ENCODE measurements around the gene PLXND1.

Gene PLXND1

DNA sequence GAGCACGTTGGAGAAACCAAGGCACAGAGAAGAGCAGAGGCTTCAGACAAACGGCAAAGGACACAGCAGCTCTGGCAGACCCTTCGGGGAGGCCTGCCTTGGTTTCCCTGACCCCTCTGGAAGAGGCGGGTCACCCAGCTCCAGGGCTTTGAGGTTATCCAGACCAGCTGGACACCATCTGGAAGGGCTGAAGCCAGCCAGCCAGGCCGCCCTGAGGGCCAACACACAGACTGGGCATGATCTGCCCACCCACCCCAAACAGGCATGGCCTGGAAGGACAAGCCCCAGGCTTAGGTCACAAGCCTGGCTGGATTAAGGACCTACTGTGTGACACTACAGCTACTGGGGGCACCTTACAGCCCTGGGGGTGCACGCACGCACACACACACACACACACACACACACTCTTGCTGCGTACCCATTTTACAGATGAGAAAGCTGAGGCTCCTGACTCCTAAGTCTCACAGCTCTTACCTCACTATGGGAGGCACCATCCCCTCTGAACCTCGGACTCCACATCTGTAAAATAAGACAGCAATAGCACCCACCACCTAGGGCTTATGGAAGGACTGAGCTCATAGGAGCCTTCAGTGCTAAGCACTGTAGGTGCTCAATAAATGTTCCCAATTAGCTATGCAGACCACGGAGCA is 10.8 kb downstream of the PLXND1 start:
- no peak overlapping the region for H3K4me3 ChIP-seq (ENCODE audit: low read depth, low read length)
- no peak for DNase-seq (ENCODE audit: low read depth)
- TF ChIP-seq, protein P1, sequence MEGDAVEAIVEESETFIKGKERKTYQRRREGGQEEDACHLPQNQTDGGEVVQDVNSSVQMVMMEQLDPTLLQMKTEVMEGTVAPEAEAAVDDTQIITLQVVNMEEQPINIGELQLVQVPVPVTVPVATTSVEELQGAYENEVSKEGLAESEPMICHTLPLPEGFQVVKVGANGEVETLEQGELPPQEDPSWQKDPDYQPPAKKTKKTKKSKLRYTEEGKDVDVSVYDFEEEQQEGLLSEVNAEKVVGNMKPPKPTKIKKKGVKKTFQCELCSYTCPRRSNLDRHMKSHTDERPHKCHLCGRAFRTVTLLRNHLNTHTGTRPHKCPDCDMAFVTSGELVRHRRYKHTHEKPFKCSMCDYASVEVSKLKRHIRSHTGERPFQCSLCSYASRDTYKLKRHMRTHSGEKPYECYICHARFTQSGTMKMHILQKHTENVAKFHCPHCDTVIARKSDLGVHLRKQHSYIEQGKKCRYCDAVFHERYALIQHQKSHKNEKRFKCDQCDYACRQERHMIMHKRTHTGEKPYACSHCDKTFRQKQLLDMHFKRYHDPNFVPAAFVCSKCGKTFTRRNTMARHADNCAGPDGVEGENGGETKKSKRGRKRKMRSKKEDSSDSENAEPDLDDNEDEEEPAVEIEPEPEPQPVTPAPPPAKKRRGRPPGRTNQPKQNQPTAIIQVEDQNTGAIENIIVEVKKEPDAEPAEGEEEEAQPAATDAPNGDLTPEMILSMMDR (IDR thresholded peaks at IDR 0.05; ENCODE audit: insufficient read depth, low read depth, low read length, missing control alignments) = no peak

DNA sequence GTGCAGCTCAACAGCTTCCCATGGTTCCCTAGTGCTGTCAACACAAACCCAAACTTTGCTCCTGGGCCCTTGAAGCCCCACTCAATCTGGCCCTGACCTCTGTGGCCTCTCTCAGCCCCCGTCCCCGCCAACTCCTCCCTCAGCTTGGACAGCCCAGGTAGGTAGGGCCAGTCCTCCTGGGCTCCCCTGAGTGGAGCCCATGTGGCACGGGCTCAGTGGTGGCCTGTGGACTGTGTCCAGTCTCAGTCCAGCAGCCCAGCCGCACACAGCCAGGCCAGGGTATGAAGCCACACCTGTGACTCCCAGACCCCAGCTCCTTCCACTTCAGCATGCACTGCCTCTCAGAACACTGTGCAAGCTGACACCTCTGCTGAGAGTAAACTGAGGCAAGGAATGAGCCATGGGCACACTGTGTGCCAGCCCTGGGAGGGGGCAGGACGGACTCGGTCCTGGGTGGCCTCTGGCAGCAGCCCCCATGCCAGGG is 11.5 kb downstream of the PLXND1 start:
- no peak for DNase-seq (ENCODE audit: low read depth)

GRCh38 chr3:129594409-129594808 is 12.1 kb downstream of the PLXND1 start:
- no peak overlapping the region for H3K4me3 ChIP-seq (ENCODE audit: low read depth, low read length)
- TF ChIP-seq, protein P1 (IDR thresholded peaks at IDR 0.05; ENCODE audit: insufficient read depth, low read depth, low read length, missing control alignments) = no peak
- no peak for DNase-seq (ENCODE audit: low read depth)

More for the DNA sequence above, 11.5 kb downstream of the PLXND1 start:
- TF ChIP-seq, protein P1 (IDR thresholded peaks at IDR 0.05; ENCODE audit: insufficient read depth, low read depth, low read length, missing control alignments) = no peak
- H3K4me3 ChIP-seq (ENCODE audit: low read depth, low read length) = no peak overlapping the region

DNA sequence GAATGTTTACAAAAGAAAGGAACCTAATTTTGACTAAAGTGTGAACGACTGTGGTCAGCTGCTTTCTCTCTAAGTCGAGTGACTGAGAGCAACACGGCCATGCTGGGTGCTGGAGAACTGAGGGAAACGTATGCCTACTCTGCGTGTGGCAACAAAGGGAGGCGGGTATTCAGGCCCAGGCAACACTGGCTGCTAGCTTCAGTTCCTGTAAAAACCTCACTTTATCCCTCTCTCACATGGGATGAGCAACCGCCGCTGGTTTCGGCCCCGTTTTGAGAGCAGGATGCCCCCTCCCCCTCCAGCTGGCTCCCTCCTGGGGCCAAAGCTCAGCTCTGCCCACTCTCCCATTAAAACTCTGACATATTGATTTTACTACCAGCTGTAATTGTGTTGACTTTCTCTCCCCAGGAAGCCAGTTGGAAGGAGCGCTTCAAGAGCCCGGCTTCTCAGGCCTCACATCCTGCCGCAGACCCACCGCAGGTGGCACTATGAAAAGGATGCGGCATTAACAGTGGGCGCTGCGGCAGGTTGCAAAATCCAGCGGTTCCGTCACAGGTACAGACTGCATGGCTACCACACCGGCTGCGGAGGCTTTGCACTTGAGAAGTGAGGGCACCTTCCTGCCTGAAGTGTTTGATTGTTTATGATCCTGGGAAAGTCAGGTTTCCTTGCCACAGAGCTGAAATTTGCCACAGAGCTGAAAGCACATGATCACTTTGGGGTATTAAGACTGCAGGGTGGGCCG is 12.7 kb downstream of the PLXND1 start:
- TF ChIP-seq, protein P1 (IDR thresholded peaks at IDR 0.05; ENCODE audit: insufficient read depth, low read depth, low read length, missing control alignments) = no peak
- H3K4me3 ChIP-seq (ENCODE audit: low read depth, low read length) = no peak overlapping the region
- no peak for DNase-seq (ENCODE audit: low read depth)

GRCh38 chr3:129593230-129593594 is 13.3 kb downstream of the PLXND1 start:
- H3K4me3 ChIP-seq (ENCODE audit: low read depth, low read length) = no peak overlapping the region
- TF ChIP-seq, protein P1 (IDR thresholded peaks at IDR 0.05; ENCODE audit: insufficient read depth, low read depth, low read length, missing control alignments) = peak; percentile 2
- DNase-seq (ENCODE audit: low read depth) = no peak

DNA sequence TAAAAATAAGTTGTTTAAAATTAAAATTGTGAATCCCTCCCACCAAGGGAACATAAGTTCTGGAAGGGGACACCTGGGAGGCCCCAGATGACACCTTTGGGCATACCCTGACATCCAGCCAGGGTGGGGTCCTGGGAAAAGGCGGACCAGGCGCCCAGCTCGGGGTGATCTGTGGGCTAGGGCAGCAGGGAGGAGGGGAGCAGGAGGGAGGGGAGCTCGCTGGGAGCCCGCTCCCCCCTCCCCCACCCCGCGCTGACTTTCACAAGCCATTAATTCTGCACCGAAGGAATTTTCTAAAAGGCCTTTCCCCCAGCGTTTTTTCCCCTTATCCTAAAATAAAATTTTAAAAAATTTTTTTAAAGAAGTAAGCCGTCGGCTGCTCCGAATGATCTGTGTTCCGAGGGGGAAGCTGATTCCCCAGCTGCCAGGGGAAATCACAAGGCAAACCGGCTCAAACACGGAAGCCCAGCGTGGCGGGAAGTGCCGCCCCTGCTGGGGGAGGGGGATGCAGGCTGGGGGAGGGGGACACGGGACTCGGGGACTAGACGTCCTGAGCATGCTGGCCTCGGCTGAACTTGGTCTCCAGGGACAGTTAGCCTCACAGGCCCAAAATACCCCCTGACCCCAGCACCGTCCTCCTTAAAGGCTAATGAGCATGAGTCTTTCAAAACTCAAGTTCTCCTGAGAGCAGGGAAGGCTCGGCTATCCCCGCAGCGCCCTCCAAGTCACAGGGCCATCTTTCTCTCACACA is 13.9 kb downstream of the PLXND1 start:
- no peak for DNase-seq (ENCODE audit: low read depth)
- no peak overlapping the region for H3K4me3 ChIP-seq (ENCODE audit: low read depth, low read length)
- TF ChIP-seq, protein P1 (IDR thresholded peaks at IDR 0.05; ENCODE audit: insufficient read depth, low read depth, low read length, missing control alignments) = no peak
